Stimulated activated CD8-positive, alpha-beta memory T cell treated with anti-CD3 and anti-CD28 coated beads, Interleukin-7, amount 100 ng/mL, for 24 hours (primary cell): ENCODE results near the gene HBD.
"Not testable (repeated sequence)": the region's sequence is repeated elsewhere in the genome, so short reads cannot be mapped to it uniquely, and the experiment has no call there.

Experiments used
- DNase-seq: peaks from one replicate; pipeline ENCODE4 v3.0.0-alpha.2; 2020; ENCODE audit warnings: low read depth

Gene HBD

GRCh38 chr11:5234381-5234834, at the start of gene HBD:
HBD (minus strand) TSS chr11:5234483; CDS start chr11:5234433, 50 bp downstream.
- no peak for DNase-seq

- no peak for DNase-seq
Measured at GRCh38 chr11:5283882-5284281, 49.6 kb upstream of the HBD start.

GRCh38 chr11:5283086-5283485, 48.8 kb upstream of the HBD start:
- DNase-seq, result no peak

- no peak for DNase-seq
Measured at GRCh38 chr11:5282628-5283027, 48.3 kb upstream of the HBD start.

GRCh38 chr11:5281596-5281995, 47.3 kb upstream of the HBD start:
- no peak for DNase-seq

- no peak for DNase-seq
Measured at GRCh38 chr11:5280582-5281102, 46.4 kb upstream of the HBD start.

GRCh38 chr11:5279471-5280090, 45.3 kb upstream of the HBD start:
- no peak for DNase-seq

- no peak for DNase-seq
Measured at GRCh38 chr11:5277807-5278382, 43.6 kb upstream of the HBD start.

GRCh38 chr11:5276697-5277096, 42.4 kb upstream of the HBD start:
- DNase-seq, result no peak

- no peak for DNase-seq
Measured at GRCh38 chr11:5275369-5276110, 41.3 kb upstream of the HBD start.

- DNase-seq, result no peak
Measured at GRCh38 chr11:5274395-5274794, 40.1 kb upstream of the HBD start.

- DNase-seq, result no peak
Measured at GRCh38 chr11:5272395-5273017, 38.2 kb upstream of the HBD start.

- DNase-seq, result no peak
Measured at GRCh38 chr11:5269715-5270147, 35.4 kb upstream of the HBD start, which contains the start of gene HBE1. HBE1 (minus strand) TSS chr11:5269945; CDS start chr11:5269890, 55 bp downstream.

GRCh38 chr11:5267033-5267563, 32.8 kb upstream of the HBD start:
- DNase-seq, result no peak

- no peak for DNase-seq
Measured at GRCh38 chr11:5266609-5267008, 32.3 kb upstream of the HBD start.

- DNase-seq, result no peak
Measured at GRCh38 chr11:5265832-5266231, 31.5 kb upstream of the HBD start.

GRCh38 chr11:5258543-5259262, 24.4 kb upstream of the HBD start:
- no peak for DNase-seq

- no peak for DNase-seq
Measured at GRCh38 chr11:5257296-5257695, 23.0 kb upstream of the HBD start.

- DNase-seq, result not testable (repeated sequence)
Measured at GRCh38 chr11:5254646-5255413, 20.5 kb upstream of the HBD start, which contains the start of gene HBG2. HBG2 (minus strand) TSS chr11:5254781; CDS start chr11:5254728, 53 bp downstream.

GRCh38 chr11:5254023-5254422, 19.7 kb upstream of the HBD start:
- DNase-seq, result not testable (repeated sequence)

GRCh38 chr11:5253440-5253839, 19.2 kb upstream of the HBD start:
- not testable (repeated sequence) for DNase-seq
